Daoy (cell line): ENCODE data around the gene GPR160. TPM values are rescaled to one million over a fixed set of nuclear protein-coding genes. Genes with fewer than 3 reads are reported as not detected.

ENCODE experiments used
- DNase-seq: peaks from one replicate; pipeline ENCODE4 v3.0.0-alpha.2; 2015; ENCODE audit warnings: low read depth
- total RNA-seq: library from RNA; depleted of rRNA; stranded (reverse); fragments of >200 nt; shearing (Covaris generic); gene quantifications from 2 replicates; pipeline ENCODE4 v1.2.3, GENCODE V29; 2014

GPR160 gene
- total RNA-seq, 1 experiment from 2014 or later: 5.8 TPM

DNA sequence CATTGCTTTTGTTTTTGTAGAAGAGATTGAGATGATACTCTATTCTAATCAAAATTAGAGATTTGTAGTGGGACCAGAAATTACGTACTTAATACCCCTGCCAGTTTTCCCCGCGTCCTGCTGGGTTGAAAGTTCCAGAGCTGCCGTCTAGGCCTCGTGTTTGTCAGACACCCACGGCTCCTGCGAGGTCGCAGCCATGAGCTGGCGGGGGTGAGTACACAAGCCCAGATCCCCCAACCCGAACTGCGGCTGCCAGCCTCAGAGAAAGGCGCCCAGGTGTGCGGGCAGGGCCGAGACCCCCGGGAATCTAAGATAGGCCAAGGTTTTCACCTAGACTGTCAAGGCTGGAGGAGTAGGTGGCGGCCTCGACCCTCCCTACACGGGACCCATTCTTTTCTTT lies 26.3 kb downstream of the GPR160 start:
- no peak for DNase-seq

- no peak for DNase-seq
Measured at GRCh38 chr3:170075441-170076091, 37.8 kb downstream of the GPR160 start.

DNA sequence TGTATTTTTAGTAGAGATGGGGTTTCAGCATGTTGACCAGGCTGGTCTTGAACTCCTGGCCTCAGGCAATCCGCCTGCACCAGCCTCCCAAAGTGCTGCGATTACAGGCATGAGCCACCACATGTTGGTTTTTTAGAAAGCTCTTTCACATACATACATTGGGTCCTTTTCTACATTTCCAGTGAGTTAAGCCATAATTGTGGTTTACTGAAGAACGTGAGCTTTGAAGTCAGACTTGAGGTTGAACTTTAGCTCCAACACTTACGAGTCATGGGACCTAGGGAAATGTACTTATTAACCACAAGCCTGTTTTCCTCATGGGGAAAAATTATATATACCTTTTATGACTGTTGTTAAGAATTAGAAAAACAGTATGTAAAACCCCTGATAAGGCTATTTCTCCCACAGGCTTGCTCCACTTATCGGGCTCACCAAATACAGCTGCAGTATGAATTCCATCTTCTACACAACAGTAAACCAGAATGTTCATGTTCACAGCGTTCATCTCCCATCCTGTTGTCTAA lies 39.0 kb downstream of the GPR160 start:
- DNase-seq: no peak

DNA sequence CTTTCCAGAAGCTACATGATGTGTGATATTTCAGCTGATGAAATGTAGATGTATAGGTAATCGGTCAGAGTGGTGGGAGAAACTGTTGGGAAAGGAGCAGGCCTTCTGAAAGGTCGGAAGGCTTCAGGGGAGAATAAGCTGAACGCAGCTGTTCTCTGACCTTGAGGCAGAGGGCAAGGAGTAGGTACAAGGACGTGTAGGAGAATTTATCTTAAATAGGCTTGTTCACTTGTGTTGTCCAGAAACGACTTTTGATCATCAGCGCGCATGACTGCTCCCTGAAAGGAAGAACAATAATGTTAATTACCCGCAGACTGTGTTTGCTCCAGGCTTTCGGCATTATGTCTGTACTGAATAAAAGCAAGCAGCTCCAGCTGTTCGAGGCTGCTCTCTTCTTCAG lies 39.6 kb downstream of the GPR160 start:
- DNase-seq: no peak

- no peak for DNase-seq
Measured at GRCh38 chr3:170078620-170079281, 41.0 kb downstream of the GPR160 start.

DNA sequence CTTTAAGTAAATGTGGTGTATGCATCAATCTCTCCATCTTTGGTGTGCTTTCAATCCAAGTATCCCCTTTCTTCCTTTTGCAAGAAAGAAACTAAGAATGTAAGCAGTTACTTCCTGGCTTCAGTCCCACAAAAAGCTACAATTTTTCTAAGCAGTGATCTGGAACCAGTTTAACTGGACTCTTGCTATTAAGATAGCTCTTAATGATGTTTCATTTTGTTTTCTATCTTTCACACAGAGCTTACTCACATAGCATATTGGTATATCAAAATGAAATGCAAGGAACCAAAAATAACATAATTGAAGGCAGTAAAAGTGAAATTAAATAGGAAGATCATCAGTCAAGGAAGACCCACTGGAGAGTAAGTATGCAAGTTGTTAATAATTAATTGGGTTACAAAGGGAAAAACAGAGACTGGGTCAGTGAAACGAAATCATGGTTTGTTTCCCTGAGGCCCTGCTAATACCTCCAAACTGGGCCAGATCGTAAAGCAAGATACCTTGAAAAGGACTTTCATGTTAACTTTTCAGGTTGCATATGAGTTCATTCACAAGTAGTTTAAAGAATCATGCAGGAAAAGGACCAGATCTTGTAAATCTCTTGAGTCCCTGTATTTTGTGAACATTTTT lies 41.9 kb downstream of the GPR160 start:
- no peak for DNase-seq

DNA sequence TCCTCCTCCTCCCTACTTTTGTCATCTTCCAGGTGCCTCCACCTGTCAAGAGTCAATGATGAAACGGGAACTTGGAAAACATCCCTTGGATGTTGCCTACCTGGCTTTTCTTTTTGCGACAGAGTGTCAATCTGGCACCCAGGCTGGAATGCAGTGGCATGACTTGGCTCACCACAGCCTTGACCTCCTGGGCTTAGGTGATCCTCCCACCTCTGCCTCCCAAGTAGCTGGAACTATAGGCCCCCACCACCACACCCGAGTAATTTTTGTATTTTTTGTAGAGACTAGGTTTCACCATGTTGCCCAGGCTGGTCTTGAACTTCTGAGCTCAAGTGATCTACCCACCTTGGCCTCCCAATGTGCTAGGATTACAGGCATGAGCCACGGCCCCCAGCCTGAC lies 42.8 kb downstream of the GPR160 start:
- no peak for DNase-seq

GRCh38 chr3:170081079-170081741 lies 43.4 kb downstream of the GPR160 start:
- DNase-seq: no peak

DNA sequence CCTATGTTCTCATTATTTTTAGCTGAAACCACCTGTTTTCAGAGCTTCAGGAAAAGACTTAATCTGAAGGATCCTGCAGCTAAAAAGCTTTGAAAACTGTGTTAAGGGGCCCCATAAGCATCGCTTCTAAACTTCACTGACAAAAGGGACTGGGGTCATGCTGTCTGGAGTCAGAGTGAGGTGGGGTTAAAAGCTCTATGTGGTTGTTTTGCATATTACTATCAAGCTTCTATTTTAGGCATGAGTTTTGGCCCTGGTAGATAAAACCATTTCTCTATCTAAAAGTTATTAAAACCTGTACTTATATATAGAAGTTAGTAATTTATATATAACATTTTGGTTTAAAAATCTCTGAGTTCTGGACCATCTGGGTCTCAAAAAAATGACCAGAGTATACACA lies 45.5 kb downstream of the GPR160 start:
- DNase-seq: no peak

GRCh38 chr3:170085396-170085795 lies 47.6 kb downstream of the GPR160 start:
- no peak for DNase-seq

GRCh38 chr3:170089862-170090600 lies 52.2 kb downstream of the GPR160 start:
- no peak for DNase-seq

GRCh38 chr3:170090601-170090981 lies 52.8 kb downstream of the GPR160 start:
- no peak for DNase-seq

DNA sequence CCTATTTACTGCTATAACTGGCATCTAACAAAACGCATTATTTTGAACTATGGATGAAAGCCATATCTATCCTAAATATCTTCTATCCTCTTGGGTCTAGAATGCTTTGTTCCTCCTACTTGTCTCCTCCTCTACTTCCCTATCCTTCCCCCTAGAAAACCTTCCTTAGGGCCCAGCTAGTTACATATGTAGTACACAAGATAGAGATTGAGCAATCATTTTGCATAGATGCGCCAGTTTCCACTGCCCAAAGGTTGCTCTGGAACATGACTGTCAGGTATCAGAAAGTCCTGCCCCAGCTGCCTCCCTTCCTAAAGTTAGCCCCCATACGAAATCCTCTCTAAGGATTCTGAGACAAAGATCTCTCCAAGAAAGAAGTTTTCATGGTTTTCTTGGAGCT lies 55.1 kb downstream of the GPR160 start:
- no peak for DNase-seq

- no peak for DNase-seq
Measured at GRCh38 chr3:170095771-170096170, 58.0 kb downstream of the GPR160 start.

- no peak for DNase-seq
Measured at GRCh38 chr3:170096342-170096741, 58.5 kb downstream of the GPR160 start.

DNA sequence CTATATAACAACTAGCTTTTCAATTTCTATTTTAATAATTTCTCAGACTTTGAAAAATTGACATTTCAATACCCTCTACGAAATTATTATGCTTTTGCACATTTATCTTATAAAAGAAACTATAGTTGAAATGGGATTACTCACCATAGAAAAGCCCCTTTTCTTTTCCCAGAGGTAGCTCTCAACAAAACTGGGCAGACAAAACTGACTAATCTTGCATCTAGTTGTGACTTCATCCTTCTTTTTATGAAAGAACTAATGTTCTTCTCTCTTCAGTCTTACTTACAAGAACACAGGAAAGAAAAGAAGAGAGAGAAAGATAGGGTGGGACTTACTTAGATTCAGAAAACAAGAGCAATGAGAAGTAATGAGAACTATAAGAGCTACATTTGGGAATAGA lies 61.0 kb downstream of the GPR160 start:
- no peak for DNase-seq

DNA sequence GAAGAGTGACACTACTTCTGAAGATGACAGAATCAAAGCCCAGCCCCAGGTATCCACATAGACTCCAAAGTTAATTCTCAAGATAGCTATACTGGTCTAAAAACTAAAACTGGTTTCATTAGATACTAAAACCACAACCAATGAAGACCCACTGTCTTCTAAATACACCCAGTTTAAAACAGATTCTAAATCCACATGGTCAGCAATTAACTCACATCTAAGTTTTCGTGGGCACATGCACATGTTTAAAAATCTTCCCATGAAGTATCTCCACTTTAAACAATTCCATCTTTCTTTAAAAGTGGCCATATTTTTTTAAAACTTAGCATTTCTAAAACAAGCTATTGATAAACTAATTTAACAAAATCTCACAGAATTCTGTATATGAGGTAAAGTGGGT lies 63.1 kb downstream of the GPR160 start:
- DNase-seq: no peak

DNA sequence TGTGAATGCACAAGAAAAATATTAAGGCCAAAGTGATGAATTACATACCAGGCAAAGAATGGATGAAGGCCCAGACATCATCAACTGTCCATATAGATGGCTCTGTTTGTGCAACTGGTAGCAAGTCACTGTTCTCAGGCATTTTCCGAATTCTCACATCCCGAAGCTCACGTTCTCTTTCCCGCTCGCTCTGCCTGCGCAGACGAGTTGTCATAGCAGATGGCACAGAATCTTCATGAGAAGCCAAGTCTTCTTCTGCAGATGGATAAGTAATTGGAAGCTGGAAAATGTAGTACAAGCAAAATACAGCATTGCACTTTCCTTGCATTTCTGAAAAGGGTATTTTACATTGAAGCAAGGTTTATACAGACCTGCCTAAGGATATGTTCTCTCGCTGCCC lies 64.6 kb downstream of the GPR160 start:
- DNase-seq: no peak

DNA sequence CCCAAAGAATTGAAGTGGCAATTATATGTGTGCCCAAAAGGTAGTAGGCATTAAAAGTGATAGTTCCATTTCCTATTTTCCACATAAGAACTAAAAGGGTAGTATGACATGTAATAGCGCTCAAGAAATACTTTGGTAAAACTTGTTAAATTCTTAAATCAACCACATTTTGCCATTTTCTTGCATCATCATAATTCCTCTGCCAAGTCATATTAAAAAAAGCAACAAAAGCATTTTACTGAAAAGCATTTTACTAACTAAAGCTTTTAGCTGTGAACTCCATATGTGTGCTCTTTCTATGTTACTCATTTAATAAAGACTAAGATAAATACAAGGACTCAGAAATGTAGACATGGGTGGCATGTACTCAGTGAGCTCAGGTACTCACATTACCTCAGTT lies 70.1 kb downstream of the GPR160 start:
- no peak for DNase-seq

- no peak for DNase-seq
Measured at GRCh38 chr3:170108955-170109354, 71.2 kb downstream of the GPR160 start.

GRCh38 chr3:170109579-170110293 lies 71.9 kb downstream of the GPR160 start:
- DNase-seq: no peak
